SK-N-SH (cell line): ENCODE measurements around the gene PDYN. TPM values are rescaled to one million over a fixed set of nuclear protein-coding genes. Genes with fewer than 3 reads are reported as not detected.

ENCODE experiments used
- CTCF ChIA-PET: fragments of 300-600, 350-600 bp; formaldehyde crosslinking; extraction: SDS; loops from one replicate; lab custom pipeline; 2021; lab: Yijun Ruan, JAX
- POLR2A ChIA-PET: fragments of 350-600 bp; sonication (Branson Sonifier 250); formaldehyde crosslinking; extraction: SDS; loops from one replicate; lab custom pipeline; 2020; ENCODE audit warnings: antibody characterized with exemption, inconsistent platforms; lab: Yijun Ruan, JAX
- DNase-seq: peaks from one replicate; pipeline ENCODE4 v3.0.0; 2012
- H2AFZ ChIP-seq: fragments of 200-600 bp; sonication (generic); 2 replicates; pipeline ENCODE4 v1.8.1; 2016; ENCODE audit warnings: antibody characterized with exemption, mild to moderate bottlenecking, low read depth
- H3F3A ChIP-seq: fragments of 200-600 bp; sonication (generic); replicated peaks from 2 replicates; pipeline ENCODE3; 2016; ENCODE audit warnings: antibody characterized with exemption, mild to moderate bottlenecking; ENCODE audit not compliant: insufficient read depth
- H3K27ac ChIP-seq, 2 experiments: fragments of 200-500 bp in 1 of 2; fragments of 200-600 bp in 1 of 2; sonication (Bioruptor generic) in 1 of 2; sonication (generic), shearing (Covaris generic) in 1 of 2; 2 replicates each; pipeline versions ENCODE4 v1.5.1 to v1.6.1; 2014 to 2016; ENCODE audit warnings: low read depth in 2 of 2, inconsistent platforms in 1 of 2, low read length in 1 of 2, mild to moderate bottlenecking in 1 of 2, mixed read lengths in 1 of 2
- H3K27me3 ChIP-seq: fragments of 200-600 bp; sonication (generic), shearing (Covaris generic); 2 replicates; pipeline ENCODE4 v1.6.1; 2016; ENCODE audit warnings: mixed run types; ENCODE audit not compliant: insufficient read depth
- H3K36me3 ChIP-seq, 2 experiments: fragments of 200-500 bp in 1 of 2; fragments of 200-600 bp in 1 of 2; sonication (Bioruptor generic) in 1 of 2; sonication (generic) in 1 of 2; replicated peaks in 1 of 2; 2 replicates each; pipeline versions ENCODE3 to v1.5.1; 2014 to 2016; ENCODE audit warnings: low read length in 1 of 2, mild to moderate bottlenecking in 1 of 2; ENCODE audit not compliant: insufficient read depth in 2 of 2, control insufficient read depth in 1 of 2
- H3K4me1 ChIP-seq, 2 experiments: fragments of 200-500 bp in 1 of 2; fragments of 200-600 bp in 1 of 2; sonication (Bioruptor generic) in 1 of 2; sonication (generic), shearing (Covaris generic) in 1 of 2; 2 replicates each; pipeline versions ENCODE4 v1.5.1 to v1.6.1; 2014 to 2016; ENCODE audit warnings: low read depth in 1 of 2, low read length in 1 of 2, mixed run types in 1 of 2; ENCODE audit not compliant: insufficient read depth in 2 of 2, control insufficient read depth in 1 of 2
- H3K4me2 ChIP-seq: fragments of 200-600 bp; sonication (generic), shearing (Covaris generic); 2 replicates; pipeline ENCODE4 v1.6.1; 2017; ENCODE audit warnings: mixed run types
- H3K4me3 ChIP-seq, 2 experiments: fragments of 200-500 bp in 1 of 2; fragments of 200-600 bp in 1 of 2; sonication (Bioruptor generic) in 1 of 2; sonication (generic), shearing (Covaris generic) in 1 of 2; 2 replicates each; pipeline versions ENCODE4 v1.5.1 to v1.8.1; 2014 to 2016; ENCODE audit warnings: low read depth in 2 of 2, inconsistent platforms in 1 of 2, low read length in 1 of 2, mild to moderate bottlenecking in 1 of 2, mixed read lengths in 1 of 2, moderate library complexity in 1 of 2
- H3K79me2 ChIP-seq: fragments of 200-600 bp; sonication (generic); 2 replicates; pipeline ENCODE4 v1.8.1; 2017; ENCODE audit warnings: mild to moderate bottlenecking; ENCODE audit not compliant: insufficient read depth
- H3K9ac ChIP-seq: fragments of 200-600 bp; sonication (generic); 2 replicates; pipeline ENCODE4 v1.6.1; 2017; ENCODE audit warnings: mixed run types
- H3K9me2 ChIP-seq: fragments of 200-600 bp; sonication (generic); 2 replicates; pipeline ENCODE4 v1.6.1; 2017; ENCODE audit warnings: mixed run types
- H3K9me3 ChIP-seq: fragments of 200-600 bp; sonication (generic); 2 replicates; pipeline ENCODE4 v1.6.1; 2017; ENCODE audit warnings: mixed run types, mild to moderate bottlenecking, moderate library complexity
- H4K20me1 ChIP-seq: fragments of 200-600 bp; sonication (generic); 2 replicates; pipeline ENCODE4 v1.6.1; 2017; ENCODE audit warnings: mild to moderate bottlenecking, mixed run types; ENCODE audit not compliant: insufficient read depth
- CHD2 ChIP-seq: fragments of 150-350 bp; IDR thresholded peaks from 2 replicates; pipeline ENCODE4 v1.6.1; 2018; ENCODE audit warnings: low read length; ENCODE audit not compliant: partially characterized antibody
- CTCF ChIP-seq: fragments of 200-600 bp; sonication (generic); IDR thresholded peaks from 2 replicates; pipeline ENCODE4 v1.6.1; 2017; ENCODE audit warnings: antibody characterized with exemption, mild to moderate bottlenecking, moderate library complexity
- EP300 ChIP-seq, 2 experiments: IDR thresholded peaks; 2 replicates each; pipeline versions ENCODE4 v1.4.0 to v1.6.1; 2012; ENCODE audit warnings: borderline replicate concordance in 1 of 2, low read depth in 1 of 2, low read length in 1 of 2
- FOSL2 ChIP-seq: IDR thresholded peaks from 2 replicates; pipeline ENCODE4 v1.4.0; 2012; ENCODE audit warnings: low read depth, mild to moderate bottlenecking, moderate library complexity, borderline replicate concordance
- FOXJ3 ChIP-seq: sonication (generic); formaldehyde crosslinking; IDR thresholded peaks from 2 replicates; pipeline ENCODE4 v1.5.1; 2020; ENCODE audit warnings: mild to moderate bottlenecking, missing genetic modification reagents
- GATA2 ChIP-seq: sonication (generic); formaldehyde crosslinking; IDR thresholded peaks from 2 replicates; pipeline ENCODE4 v1.5.0; 2020; ENCODE audit warnings: mild to moderate bottlenecking, missing genetic modification reagents
- JUND ChIP-seq: IDR thresholded peaks from 2 replicates; pipeline ENCODE4 v1.4.0; 2012
- MEF2A ChIP-seq: IDR thresholded peaks from 2 replicates; pipeline ENCODE4 v1.4.0; 2012; ENCODE audit warnings: low read depth, borderline replicate concordance
- MXI1 ChIP-seq: IDR thresholded peaks from 2 replicates; pipeline ENCODE4 v1.6.1; 2012; ENCODE audit warnings: mild to moderate bottlenecking, low read depth, low read length, improper control_type of control experiment
- NFIC ChIP-seq: IDR thresholded peaks from 2 replicates; pipeline ENCODE4 v1.4.0; 2012; ENCODE audit warnings: borderline replicate concordance
- POLR2AphosphoS5 ChIP-seq: IDR thresholded peaks from 2 replicates; pipeline ENCODE4 v1.6.1; 2012; ENCODE audit warnings: low read depth, low read length
- RAD21 ChIP-seq: IDR thresholded peaks from 2 replicates; pipeline ENCODE4 v1.6.1; 2012; ENCODE audit warnings: mild to moderate bottlenecking, low read length
- RCOR1 ChIP-seq: fragments of 150-350 bp; IDR thresholded peaks from 2 replicates; pipeline ENCODE4 v1.6.1; 2017; ENCODE audit warnings: antibody characterized with exemption, low read length
- RFX5 ChIP-seq: IDR thresholded peaks from 2 replicates; pipeline ENCODE4 v1.6.1; 2012; ENCODE audit warnings: mild to moderate bottlenecking, improper control_type of control experiment, low read length
- SMC3 ChIP-seq: IDR thresholded peaks from 2 replicates; pipeline ENCODE4 v1.6.1; 2012; ENCODE audit warnings: low read depth, low read length, improper control_type of control experiment
- TAF1 ChIP-seq: IDR thresholded peaks from 2 replicates; pipeline ENCODE4 v1.6.1; 2012; ENCODE audit warnings: low read depth, mild to moderate bottlenecking, low read length, moderate library complexity, borderline replicate concordance
- TCF12 ChIP-seq: IDR thresholded peaks from 2 replicates; pipeline ENCODE4 v1.4.0; 2012
- TEAD4 ChIP-seq: IDR thresholded peaks from 2 replicates; pipeline ENCODE4 v1.4.0; 2012; ENCODE audit warnings: mild to moderate bottlenecking, borderline replicate concordance; ENCODE audit not compliant: insufficient read depth
- WGBS: methylation state at CpG from one replicate; pipeline ENCODE4 v1.1.6; 2017; ENCODE audit warnings: low lambda C conversion rate; 5-methylcytosine and 5-hydroxymethylcytosine counted together
- polyA plus RNA-seq, 3 experiments: library from polyadenylated mRNA; depleted of rRNA; stranded (reverse); fragments of >200 nt; gene quantifications; 2 replicates each; pipeline ENCODE4 v1.2.3, GENCODE V29; 2012
- TF ChIP-seq, protein P1 (sequence below): fragments of 150-350 bp; IDR thresholded peaks from 2 replicates; pipeline ENCODE4 v1.6.1; 2017; ENCODE audit warnings: antibody characterized with exemption, low read length, low read depth, borderline replicate concordance
- TF ChIP-seq, protein P2 (sequence below): IDR thresholded peaks from 2 replicates; pipeline ENCODE4 v1.4.0; 2012; ENCODE audit warnings: low read depth
- TF ChIP-seq, protein P3 (sequence below): IDR thresholded peaks from 2 replicates; pipeline ENCODE4 v1.6.1; 2012; ENCODE audit warnings: mild to moderate bottlenecking, low read depth, low read length, moderate library complexity

Gene PDYN
- polyA plus RNA-seq, 1 of the 3 experiments (the other 2 are of a cell fraction): not detected

DNA sequence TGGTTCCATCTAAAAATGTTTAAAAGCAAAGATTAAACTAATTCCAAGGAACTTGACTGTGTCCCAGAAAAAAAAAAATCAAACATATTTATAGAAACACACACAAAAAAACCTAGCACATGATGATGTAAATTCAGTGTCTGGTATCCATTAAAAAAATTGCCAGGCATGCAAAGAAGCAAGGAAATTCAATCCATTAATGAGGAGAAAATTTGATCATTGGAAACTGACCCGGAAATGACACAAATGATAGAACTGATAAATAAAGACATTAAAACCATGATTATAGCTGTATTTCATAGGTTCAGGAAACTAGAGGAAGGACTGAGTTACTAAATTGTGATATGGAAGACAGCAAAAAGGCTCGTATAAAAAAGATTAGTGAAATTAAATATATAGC lies 34.7 kb downstream of the PDYN start:
- no peak overlapping the region for H3K27ac ChIP-seq
- H3K36me3 ChIP-seq: no peaks in the 10 kb centered on the region
- H3K9me2 ChIP-seq: no peaks in the 10 kb centered on the region
- ChIA-PET POLR2A (interaction anchor here (0.7 kb wide), 1 partner anchor 59 kb away, joined by 3 read pairs; no protein-coding TSS in a partner anchor), CTCF (interaction anchor here (1.0 to 1.2 kb wide), 2 partner anchors 157 to 182 kb away, joined by 3 read pairs; no protein-coding TSS in a partner anchor)
- H3F3A ChIP-seq: no peaks in the 10 kb centered on the region
- peaks cover 0 to 3% of the 10 kb centered on the region in 2 experiments; a peak in 1 of 4 replicates for H3K4me1 ChIP-seq
- no peak for DNase-seq
- H3K9me3 ChIP-seq: no peaks in the 10 kb centered on the region
- H2AFZ ChIP-seq: no peak overlapping the region
- no peak overlapping the region for H3K4me2 ChIP-seq
- H3K4me3 ChIP-seq: no peak overlapping the region
- 24% methylated on average over 2 of the region's 2 CpGs for WGBS
- H3K9ac ChIP-seq: no peak overlapping the region
- H3K27me3 ChIP-seq: peaks cover 18% of the 10 kb centered on the region; the same call in 1 of the 2 replicates
- no peaks in the 10 kb centered on the region for H4K20me1 ChIP-seq
- TF ChIP-seq POLR2AphosphoS5: no peak
- TF ChIP-seq RAD21: no peak
- TF ChIP-seq, protein P1, sequence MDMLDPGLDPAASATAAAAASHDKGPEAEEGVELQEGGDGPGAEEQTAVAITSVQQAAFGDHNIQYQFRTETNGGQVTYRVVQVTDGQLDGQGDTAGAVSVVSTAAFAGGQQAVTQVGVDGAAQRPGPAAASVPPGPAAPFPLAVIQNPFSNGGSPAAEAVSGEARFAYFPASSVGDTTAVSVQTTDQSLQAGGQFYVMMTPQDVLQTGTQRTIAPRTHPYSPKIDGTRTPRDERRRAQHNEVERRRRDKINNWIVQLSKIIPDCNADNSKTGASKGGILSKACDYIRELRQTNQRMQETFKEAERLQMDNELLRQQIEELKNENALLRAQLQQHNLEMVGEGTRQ: no peak
- no peak for TF ChIP-seq FOXJ3 (CRISPR knock-in tag)
- TF ChIP-seq FOSL2: no peak
- TF ChIP-seq, protein P2, sequence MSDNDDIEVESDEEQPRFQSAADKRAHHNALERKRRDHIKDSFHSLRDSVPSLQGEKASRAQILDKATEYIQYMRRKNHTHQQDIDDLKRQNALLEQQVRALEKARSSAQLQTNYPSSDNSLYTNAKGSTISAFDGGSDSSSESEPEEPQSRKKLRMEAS: no peak
- TF ChIP-seq, protein P3, sequence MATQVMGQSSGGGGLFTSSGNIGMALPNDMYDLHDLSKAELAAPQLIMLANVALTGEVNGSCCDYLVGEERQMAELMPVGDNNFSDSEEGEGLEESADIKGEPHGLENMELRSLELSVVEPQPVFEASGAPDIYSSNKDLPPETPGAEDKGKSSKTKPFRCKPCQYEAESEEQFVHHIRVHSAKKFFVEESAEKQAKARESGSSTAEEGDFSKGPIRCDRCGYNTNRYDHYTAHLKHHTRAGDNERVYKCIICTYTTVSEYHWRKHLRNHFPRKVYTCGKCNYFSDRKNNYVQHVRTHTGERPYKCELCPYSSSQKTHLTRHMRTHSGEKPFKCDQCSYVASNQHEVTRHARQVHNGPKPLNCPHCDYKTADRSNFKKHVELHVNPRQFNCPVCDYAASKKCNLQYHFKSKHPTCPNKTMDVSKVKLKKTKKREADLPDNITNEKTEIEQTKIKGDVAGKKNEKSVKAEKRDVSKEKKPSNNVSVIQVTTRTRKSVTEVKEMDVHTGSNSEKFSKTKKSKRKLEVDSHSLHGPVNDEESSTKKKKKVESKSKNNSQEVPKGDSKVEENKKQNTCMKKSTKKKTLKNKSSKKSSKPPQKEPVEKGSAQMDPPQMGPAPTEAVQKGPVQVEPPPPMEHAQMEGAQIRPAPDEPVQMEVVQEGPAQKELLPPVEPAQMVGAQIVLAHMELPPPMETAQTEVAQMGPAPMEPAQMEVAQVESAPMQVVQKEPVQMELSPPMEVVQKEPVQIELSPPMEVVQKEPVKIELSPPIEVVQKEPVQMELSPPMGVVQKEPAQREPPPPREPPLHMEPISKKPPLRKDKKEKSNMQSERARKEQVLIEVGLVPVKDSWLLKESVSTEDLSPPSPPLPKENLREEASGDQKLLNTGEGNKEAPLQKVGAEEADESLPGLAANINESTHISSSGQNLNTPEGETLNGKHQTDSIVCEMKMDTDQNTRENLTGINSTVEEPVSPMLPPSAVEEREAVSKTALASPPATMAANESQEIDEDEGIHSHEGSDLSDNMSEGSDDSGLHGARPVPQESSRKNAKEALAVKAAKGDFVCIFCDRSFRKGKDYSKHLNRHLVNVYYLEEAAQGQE: no peak
- no peak for TF ChIP-seq CTCF
- no peak for TF ChIP-seq NFIC
- TF ChIP-seq EP300 (IDR thresholded peaks at IDR 0.05; ENCODE audit: borderline replicate concordance in 1 of 2, low read depth in 1 of 2, low read length in 1 of 2): peak in 1 of 2 experiments; percentile 26; a peak in 1 of 4 replicates
- no peak for TF ChIP-seq MXI1
- no peak for TF ChIP-seq RFX5
- peak; percentile 39; the same call in 1 of the 2 replicates for TF ChIP-seq GATA2 (CRISPR knock-in tag)
- TF ChIP-seq CHD2: no peak
- TF ChIP-seq SMC3: no peak
- no peak for TF ChIP-seq TEAD4
- no peak for TF ChIP-seq TAF1
- TF ChIP-seq RCOR1: peak; percentile 77; the same call in 1 of the 2 replicates
- TF ChIP-seq MEF2A: no peak
- TF ChIP-seq TCF12: no peak
- TF ChIP-seq JUND: no peak
- H3K79me2 ChIP-seq: no peaks in the 10 kb centered on the region
